ENCODE measurements around the gene FAM3A. TPM values are rescaled to one million over a fixed set of nuclear protein-coding genes. Genes with fewer than 3 reads are reported as not detected.

FAM3A gene
- total and polyA plus RNA-seq, 10 of the 15 experiments (the other 5 are each of a cell fraction or from before 2014, with no cell fraction given): 0.29 to 21.1 (median 11.4) TPM

DNA sequence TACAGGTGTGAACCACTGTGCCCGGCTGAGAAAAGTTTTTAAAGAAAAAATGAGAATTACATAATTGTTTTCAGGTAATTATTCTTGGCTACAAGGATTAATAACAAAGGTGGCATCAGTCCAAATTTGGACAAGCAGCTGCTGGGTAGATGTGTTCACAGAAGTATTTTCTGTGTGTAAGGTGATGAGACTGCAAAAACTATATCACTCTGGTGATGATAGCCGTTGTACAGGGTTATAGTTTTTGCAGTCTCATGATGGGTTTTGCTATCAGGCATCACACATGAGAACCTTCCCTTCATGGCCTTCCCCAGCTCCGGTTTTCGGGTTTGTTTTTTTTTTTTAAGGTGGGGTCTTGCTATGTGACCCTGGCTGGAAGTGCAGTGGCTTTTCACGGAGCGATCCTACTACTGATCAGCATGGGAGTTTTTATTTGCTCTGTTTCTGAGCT is 20.5 kb downstream of the FAM3A start (continued):
- TF ChIP-seq, protein P1, sequence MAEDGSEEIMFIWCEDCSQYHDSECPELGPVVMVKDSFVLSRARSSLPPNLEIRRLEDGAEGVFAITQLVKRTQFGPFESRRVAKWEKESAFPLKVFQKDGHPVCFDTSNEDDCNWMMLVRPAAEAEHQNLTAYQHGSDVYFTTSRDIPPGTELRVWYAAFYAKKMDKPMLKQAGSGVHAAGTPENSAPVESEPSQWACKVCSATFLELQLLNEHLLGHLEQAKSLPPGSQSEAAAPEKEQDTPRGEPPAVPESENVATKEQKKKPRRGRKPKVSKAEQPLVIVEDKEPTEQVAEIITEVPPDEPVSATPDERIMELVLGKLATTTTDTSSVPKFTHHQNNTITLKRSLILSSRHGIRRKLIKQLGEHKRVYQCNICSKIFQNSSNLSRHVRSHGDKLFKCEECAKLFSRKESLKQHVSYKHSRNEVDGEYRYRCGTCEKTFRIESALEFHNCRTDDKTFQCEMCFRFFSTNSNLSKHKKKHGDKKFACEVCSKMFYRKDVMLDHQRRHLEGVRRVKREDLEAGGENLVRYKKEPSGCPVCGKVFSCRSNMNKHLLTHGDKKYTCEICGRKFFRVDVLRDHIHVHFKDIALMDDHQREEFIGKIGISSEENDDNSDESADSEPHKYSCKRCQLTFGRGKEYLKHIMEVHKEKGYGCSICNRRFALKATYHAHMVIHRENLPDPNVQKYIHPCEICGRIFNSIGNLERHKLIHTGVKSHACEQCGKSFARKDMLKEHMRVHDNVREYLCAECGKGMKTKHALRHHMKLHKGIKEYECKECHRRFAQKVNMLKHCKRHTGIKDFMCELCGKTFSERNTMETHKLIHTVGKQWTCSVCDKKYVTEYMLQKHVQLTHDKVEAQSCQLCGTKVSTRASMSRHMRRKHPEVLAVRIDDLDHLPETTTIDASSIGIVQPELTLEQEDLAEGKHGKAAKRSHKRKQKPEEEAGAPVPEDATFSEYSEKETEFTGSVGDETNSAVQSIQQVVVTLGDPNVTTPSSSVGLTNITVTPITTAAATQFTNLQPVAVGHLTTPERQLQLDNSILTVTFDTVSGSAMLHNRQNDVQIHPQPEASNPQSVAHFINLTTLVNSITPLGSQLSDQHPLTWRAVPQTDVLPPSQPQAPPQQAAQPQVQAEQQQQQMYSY (CRISPR knock-in tag; IDR thresholded peaks at IDR 0.05): no peak
- TF ChIP-seq, protein P2, sequence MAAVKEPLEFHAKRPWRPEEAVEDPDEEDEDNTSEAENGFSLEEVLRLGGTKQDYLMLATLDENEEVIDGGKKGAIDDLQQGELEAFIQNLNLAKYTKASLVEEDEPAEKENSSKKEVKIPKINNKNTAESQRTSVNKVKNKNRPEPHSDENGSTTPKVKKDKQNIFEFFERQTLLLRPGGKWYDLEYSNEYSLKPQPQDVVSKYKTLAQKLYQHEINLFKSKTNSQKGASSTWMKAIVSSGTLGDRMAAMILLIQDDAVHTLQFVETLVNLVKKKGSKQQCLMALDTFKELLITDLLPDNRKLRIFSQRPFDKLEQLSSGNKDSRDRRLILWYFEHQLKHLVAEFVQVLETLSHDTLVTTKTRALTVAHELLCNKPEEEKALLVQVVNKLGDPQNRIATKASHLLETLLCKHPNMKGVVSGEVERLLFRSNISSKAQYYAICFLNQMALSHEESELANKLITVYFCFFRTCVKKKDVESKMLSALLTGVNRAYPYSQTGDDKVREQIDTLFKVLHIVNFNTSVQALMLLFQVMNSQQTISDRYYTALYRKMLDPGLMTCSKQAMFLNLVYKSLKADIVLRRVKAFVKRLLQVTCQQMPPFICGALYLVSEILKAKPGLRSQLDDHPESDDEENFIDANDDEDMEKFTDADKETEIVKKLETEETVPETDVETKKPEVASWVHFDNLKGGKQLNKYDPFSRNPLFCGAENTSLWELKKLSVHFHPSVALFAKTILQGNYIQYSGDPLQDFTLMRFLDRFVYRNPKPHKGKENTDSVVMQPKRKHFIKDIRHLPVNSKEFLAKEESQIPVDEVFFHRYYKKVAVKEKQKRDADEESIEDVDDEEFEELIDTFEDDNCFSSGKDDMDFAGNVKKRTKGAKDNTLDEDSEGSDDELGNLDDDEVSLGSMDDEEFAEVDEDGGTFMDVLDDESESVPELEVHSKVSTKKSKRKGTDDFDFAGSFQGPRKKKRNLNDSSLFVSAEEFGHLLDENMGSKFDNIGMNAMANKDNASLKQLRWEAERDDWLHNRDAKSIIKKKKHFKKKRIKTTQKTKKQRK (IDR thresholded peaks at IDR 0.05; ENCODE audit: low read depth, low read length): no peak

DNA sequence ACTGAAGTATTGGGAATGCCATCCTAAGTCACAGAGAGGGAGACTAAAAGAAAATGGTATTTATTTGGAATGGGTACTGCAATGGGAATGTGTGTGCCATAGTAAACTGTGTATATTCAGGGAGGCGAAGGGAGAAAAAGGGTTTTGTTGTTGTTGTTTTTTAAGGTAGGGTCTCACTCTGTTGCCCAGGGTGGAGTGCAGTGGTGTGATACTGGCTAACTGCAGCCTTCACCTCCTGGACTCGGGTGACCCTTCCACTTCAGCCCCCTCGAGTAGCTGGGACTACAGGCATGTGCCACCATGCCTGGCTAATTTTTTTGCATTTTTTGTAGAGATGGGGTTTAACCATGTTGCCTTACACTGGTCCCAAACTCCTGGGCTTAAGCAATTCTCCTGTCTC is 21.3 kb downstream of the FAM3A start:
- in situ Hi-C loops (cut with MboI) (no loop called here), intact Hi-C loops (cut with micrococcal nuclease; ENCODE audit: unreplicated experiment) (no loop called here)
- no TSS peak for BruUV-seq (replicated peaks)
- H2AFZ ChIP-seq (ENCODE audit: control insufficient read depth, low read depth, low read length): no peak overlapping the region
- H3K79me2 ChIP-seq (ENCODE audit: control insufficient read depth, insufficient read depth, low read length): peaks cover 1% of the 10 kb centered on the region; the same call in 1 of the 2 replicates
- no peak overlapping the region for H3K27ac ChIP-seq (ENCODE audit: control insufficient read depth, insufficient read depth)
- no peak for ATAC-seq
- ChIA-PET POLR2A (interaction anchor here (0.6 to 0.7 kb wide), 2 partner anchors 54 to 91 kb away, joined by 3 to 11 read pairs; no protein-coding TSS in a partner anchor), RAD21 (ENCODE audit: unreplicated experiment) (no interaction called here), CTCF (no interaction called here), SMC1A (ENCODE audit: uncharacterized antibody, unreplicated experiment) (no interaction called here)
- H3K4me3 ChIP-seq: no peak overlapping the region
- no peak for FAIRE-seq
- no peaks in the 10 kb centered on the region for H3K36me3 ChIP-seq (ENCODE audit: control insufficient read depth in 2 of 2, insufficient read depth in 2 of 2, low read length in 1 of 2)
- H3K4me1 ChIP-seq (ENCODE audit: control insufficient read depth, insufficient read depth, low read length): peaks cover 7% of the 10 kb centered on the region
- no peaks in the 10 kb centered on the region; the same call in 2 of the 3 replicates for H3K9me3 ChIP-seq (replicated peaks; ENCODE audit: control insufficient read depth, insufficient read depth, low read length)
- H3K9ac ChIP-seq (ENCODE audit: control insufficient read depth, insufficient read depth, low read length): no peak overlapping the region
- H3K4me2 ChIP-seq (ENCODE audit: control insufficient read depth, insufficient read depth): no peak overlapping the region
- no peaks in the 10 kb centered on the region for H3K27me3 ChIP-seq (replicated peaks in 1 of 2; ENCODE audit: control insufficient read depth in 2 of 2, insufficient read depth in 2 of 2, low read length in 1 of 2)
- no peaks in the 10 kb centered on the region for H4K20me1 ChIP-seq (ENCODE audit: control insufficient read depth, insufficient read depth)
- 21% methylated on average over 3 of the region's 3 CpGs for WGBS (ENCODE audit: insufficient coverage, insufficient replicate concordance, low lambda C conversion rate, missing lambda C conversion rate)
- no peak for DNase-seq (ENCODE audit: low read depth, low spot score)
- TF ChIP-seq, protein P3, sequence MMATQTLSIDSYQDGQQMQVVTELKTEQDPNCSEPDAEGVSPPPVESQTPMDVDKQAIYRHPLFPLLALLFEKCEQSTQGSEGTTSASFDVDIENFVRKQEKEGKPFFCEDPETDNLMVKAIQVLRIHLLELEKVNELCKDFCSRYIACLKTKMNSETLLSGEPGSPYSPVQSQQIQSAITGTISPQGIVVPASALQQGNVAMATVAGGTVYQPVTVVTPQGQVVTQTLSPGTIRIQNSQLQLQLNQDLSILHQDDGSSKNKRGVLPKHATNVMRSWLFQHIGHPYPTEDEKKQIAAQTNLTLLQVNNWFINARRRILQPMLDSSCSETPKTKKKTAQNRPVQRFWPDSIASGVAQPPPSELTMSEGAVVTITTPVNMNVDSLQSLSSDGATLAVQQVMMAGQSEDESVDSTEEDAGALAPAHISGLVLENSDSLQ (IDR thresholded peaks at IDR 0.05): no peak
- TF ChIP-seq NFYA (IDR thresholded peaks at IDR 0.05; ENCODE audit: borderline replicate concordance, low read depth, low read length): no peak
- no peak for TF ChIP-seq EP300 (IDR thresholded peaks at IDR 0.05; ENCODE audit: borderline replicate concordance in 1 of 2, control insufficient read depth in 1 of 2, low read depth in 2 of 2, low read length in 2 of 2)
- TF ChIP-seq JUNB (IDR thresholded peaks at IDR 0.05): no peak
